ENCODE data around the gene MGMT.

Gene MGMT

DNA sequence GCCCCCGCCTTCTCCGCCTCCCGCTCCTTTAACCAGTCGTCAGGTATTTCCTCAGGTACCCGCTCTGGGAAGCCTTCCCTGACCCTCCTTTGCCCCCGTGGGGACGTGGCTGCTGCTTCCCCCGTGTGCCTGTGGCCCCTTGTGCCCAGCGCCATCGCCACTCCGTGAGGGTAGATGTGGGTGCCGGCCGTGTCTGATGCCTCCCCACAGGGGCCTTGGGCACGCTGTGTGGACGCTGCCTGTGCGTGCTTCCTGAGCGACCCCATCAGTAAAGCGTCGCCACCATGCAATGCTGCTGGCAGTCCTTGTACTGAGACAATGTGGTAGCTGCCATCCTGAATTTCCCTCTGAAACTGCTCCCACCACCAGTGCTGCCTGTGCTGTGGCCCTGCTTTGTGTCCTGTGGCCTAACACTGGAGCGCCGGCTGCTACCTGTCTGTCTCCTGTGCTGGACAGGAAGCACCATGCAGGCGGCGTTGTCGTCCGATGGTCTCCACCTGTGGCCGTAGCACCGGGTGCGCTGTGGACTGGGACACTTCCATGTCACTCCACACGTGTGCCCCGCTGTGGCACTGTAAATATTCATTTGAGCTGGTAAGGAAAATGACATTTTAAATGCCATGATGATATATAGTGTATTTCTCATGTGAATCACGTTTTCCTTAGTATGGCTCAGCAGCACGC is 213.8 kb downstream of the MGMT start:
- no peak for DNase-seq (ENCODE audit: low read depth in 3 of 3, low spot score in 1 of 3)

DNA sequence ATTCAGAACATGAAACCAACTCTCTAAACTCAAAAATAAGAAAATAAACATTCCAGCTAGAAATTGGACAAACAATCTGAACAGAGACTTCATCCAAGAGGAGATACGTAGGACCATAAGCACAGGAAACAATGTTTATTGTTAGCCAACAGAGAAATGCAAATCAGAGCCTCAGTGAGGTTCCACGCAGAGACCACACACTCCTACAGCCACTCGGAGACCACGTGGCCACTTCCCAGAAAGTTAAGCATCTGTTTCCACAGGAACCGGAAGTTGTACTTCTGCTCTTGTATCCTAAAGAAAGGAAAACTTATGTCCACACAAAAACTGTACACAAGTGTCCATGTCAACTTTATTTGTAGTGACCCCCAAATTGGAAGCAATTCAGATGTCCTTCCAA is 214.8 kb downstream of the MGMT start:
- DNase-seq (ENCODE audit: low read depth in 3 of 3, low spot score in 1 of 3), result no peak

DNA sequence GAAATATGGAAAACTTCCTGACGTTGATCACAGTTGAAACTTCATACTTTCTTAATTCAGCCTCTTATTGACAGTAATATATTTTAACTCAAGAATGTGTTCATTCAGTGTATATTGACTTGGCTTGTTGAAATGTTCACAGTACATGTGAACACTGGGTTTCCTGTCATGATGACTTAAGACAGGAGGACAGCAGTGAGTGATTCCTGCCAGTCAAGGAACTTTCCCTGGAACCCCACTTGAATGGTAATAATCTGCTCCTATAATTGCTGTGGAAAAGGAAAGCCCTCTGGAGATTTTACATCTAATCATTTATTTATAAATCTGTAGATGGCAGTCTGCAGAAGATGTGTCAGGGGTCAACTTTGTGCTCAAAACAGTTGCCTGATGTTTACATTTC is 216.5 kb downstream of the MGMT start:
- no peak for DNase-seq (ENCODE audit: low read depth in 3 of 3, low spot score in 1 of 3)

DNA sequence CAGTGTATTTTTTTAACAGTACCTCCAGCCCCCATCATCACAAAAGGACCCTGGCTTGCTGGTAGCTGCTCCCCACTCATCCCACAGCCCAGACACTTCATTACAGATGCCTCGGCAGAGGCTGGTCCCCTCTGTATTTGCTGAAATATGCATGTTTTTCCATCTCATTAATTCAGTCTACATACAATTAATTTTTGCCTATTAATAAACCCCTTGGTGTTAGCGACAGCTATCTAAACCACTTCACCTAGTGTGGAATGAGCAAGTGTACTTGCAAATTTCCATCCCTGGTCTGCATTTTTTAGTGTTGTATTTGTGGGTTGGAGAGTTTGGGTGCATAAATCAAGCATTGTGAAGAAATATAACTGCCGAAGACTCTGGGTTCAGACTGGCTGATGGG is 216.9 kb downstream of the MGMT start:
- no peak for DNase-seq (ENCODE audit: low read depth in 3 of 3, low spot score in 1 of 3)

DNA sequence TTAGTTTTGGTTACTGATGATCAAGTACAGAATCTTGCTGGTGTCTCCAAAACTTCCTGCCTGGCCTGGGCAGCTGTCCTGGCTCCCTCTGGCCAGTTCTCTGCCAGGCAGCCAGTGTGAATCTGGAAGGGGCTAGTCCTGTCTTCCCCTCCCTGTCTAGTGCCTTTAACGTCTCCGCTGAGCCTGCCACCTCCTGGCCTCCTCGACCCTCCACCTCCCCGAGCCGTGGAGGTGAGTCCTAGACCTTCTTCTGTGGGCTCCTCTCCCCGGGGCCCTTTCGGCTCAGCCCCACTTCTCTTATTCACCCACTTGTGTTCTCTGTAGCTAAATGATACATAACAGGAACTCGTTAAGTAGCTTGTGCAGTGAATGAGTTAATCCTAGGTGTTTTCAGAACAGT is 218.2 kb downstream of the MGMT start:
- DNase-seq (ENCODE audit: low read depth in 3 of 3, low spot score in 1 of 3), result no peak

DNA sequence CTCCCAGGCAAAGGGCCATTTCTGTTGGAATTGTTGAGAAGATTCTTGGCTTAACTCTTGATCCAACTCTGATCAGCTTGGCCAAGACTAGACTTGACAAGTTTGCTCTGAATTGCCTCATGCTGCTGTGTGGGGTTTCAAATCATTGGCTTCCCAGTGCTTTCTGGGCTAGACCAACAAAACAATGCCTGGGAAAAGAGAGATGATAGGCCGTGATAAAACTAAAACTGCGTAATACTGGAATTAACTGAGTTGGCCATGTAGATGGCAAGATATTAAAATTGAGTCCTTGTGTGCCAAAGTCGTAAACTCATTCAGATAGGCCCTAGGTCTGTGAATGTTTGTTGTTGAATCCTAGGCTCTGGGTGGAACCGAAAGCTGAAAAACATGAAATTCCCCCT is 222.6 kb downstream of the MGMT start:
- DNase-seq (ENCODE audit: low read depth in 3 of 3, low spot score in 1 of 3), result no peak

DNA sequence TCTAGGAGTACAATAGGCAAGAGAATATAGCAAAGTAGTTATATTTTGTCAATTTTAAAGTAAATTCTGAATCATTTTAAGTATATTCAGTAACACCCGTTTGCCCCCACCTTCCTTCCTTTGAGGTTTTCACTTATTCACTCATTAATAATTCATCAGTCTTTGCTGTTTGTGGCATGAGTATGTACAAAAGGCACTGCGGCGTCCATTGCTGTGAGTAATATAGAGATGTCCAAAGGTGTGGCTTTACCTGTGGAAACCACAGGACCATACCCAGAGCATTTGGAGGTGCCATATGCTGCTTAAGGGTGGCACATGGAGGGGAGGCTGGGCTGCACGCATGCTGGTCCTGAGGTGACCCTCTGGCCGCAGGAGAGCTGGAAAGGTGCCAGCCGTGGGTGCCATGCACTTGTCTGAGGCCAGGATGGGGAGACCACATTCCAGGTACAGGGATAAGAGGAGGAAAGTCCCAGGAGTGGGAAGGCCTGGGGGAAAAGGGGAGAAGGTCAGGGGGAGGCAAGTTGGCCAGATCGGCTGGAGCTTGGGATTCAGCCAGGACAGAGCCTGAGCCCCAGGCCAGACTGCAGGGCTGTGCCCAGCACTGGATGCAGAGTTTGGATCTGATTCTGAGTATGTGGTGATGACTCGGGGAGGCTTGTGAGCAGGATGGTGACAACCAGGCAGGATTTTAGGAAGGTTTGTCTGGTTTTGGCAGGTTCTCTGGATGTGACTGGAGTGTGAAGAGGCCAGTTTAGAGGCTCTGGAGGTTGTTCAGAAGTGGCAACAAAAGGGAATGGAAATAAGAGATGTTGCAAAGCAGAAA is 223.4 kb downstream of the MGMT start:
- DNase-seq (ENCODE audit: low read depth in 3 of 3, low spot score in 1 of 3), result no peak

DNA sequence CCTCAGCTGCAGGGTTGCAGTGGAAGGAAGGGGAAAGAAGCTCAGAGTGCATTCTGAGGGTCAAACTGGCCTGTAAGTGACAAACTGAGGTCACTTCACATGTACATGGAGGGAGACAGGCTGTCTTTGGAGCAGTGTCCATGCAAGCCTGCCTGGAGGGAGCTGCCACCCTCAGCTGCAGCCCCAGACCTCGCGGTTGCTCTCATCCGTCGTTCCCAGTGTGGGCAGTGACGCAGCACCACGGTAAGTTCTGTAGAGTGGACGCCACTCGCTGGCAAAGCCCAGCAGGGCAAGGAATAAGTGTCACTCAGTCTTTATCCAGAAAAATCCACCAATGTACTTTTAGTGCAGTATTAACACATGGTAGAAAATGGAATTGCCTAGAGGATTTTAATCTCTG is 225.7 kb downstream of the MGMT start:
- no peak for DNase-seq (ENCODE audit: low read depth in 3 of 3, low spot score in 1 of 3)

DNA sequence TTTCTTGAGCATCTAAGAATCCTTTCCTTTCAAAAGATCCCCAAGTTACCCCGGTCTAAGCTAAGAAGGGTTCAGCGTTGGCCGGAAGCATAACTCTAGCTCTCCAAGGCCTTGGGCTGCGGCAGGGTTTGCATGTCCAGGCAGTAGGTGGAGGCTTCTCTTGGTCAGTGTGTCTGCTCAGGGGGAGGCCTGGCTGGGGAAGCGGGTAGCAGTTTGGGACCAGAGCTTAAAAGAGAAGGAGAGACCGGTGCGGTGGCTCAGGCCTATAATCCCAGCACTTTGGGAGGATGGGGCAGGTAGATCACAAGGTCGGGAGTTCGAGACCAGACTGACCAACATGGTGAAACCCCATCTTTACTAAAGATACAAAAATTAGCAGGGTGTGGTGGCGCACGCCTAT is 226.3 kb downstream of the MGMT start:
- DNase-seq (ENCODE audit: low read depth in 3 of 3, low spot score in 1 of 3), result no peak

DNA sequence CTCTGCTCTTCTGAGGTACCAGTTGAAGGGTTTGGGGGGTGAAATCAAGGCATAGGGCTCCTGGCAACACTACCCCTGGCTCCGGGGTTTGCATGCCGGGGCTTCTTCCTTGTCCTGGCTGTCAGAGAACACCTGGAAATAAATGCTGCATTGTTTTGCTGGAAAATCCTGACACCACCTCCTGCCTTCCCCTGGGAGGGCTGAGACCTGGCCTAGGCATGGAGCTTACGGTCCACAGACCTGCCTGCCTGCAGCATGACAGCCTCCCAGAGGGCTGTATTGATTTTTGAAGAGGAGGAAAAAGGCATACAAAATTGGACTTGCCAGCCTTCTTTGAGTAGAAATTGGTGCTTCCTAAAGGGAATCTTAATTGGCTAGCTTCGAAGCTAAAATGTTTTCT is 227.1 kb downstream of the MGMT start:
- no peak for DNase-seq (ENCODE audit: low read depth in 3 of 3, low spot score in 1 of 3)

DNA sequence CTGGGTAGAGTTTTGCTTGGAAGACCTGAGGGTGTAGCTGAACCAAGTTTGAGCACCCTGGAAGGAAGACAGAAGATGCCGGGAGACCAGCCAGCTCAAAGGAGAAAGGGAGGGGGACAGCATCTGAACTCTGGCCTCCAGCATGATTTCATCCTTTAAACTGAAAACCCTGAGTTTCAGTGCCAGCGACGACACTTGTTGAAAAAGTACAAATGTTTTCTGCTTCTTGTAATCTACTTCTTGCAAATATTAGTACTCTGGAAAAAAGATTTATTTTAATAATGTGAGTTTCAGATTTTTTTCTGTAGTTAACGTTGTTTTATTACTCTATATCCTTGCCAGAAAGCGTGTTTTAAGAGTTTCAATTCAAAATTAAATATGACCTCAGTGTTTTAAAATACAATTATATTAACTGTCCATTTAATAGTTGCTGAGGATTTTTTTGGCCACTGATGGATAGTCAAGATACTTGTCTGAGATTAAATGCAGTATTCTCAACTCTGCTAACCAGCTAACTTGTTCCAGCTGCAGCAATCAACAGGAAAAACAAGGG is 227.7 kb downstream of the MGMT start:
- no peak for DNase-seq (ENCODE audit: low read depth in 3 of 3, low spot score in 1 of 3)

DNA sequence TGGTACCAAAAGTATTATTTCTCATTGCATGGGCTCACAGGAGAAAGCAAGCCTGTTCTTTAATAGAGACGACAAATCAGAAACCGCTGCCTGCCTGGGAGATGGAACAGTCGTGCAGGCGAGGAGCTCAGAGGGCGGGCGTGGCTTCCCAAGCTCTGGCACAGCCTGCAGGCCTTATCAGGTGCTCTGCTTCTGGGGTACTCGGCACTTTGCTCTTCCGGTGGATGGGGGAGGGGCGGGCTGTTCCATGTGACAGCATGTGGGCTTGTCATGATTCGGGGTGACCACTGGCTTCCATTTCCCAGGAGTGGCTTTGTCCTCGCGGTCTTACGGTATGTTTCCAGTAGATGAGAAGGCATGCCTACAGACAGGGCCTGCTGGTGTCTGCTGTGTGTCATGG is 228.6 kb downstream of the MGMT start:
- DNase-seq (ENCODE audit: low read depth in 3 of 3, low spot score in 1 of 3), result no peak

DNA sequence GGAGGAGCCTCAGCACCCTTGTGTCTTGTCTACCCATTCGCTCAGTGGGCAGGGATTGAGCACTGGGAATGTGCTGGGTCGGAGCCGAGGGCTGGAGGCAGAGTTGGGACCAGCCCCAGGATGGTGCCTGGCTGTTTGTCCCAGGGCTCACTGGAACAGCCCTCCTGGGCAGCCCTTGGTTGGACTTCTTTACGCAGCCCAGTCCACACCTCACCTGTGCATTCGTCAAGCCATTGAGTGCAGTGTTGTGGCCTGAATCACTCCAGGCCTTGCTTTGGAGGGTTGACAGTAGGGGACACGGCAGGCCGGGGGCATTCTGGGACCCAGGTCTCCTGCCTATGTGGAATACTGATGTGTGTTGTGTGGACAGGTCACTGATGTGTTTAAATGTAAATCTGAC is 229.6 kb downstream of the MGMT start:
- DNase-seq (ENCODE audit: low read depth in 3 of 3, low spot score in 1 of 3), result no peak

DNA sequence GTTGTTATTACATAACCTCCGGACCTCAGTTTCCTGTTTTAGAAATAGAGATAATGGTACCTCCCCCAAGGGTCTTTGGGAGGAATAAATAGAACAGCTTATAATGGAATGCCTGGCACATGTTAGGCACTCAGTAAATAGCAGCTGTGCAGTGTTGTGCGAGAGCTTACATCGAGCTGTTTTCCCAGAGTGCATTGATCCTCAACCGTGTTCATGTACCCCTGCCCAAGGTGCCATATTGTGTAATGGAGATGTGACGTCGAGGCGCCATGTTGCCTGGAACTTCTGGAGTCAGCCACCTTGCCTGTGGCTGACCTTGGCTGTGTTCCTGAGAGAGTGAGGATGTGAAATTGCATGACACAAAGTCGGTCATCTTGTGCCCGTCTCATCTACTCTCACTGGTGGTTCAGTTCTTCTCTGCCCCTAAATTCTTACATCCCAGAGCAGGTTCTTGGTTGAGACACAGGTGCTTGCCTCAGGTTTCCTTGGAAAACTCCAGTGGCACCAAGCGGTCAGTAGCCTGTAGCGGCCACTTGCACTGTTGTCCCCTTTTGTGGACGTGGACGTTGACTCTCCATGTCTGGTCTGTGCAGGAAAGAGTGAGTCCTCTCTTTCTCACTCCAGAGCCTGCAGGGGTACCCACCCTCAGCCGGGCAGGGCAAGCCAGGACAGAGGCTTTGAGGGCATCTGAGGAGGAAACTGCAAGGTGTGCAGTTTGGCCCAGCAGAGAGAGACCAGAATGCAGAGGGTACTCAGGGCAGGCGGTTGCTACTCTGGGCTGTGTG is 230.6 kb downstream of the MGMT start:
- no peak for DNase-seq (ENCODE audit: low read depth in 3 of 3, low spot score in 1 of 3)

DNA sequence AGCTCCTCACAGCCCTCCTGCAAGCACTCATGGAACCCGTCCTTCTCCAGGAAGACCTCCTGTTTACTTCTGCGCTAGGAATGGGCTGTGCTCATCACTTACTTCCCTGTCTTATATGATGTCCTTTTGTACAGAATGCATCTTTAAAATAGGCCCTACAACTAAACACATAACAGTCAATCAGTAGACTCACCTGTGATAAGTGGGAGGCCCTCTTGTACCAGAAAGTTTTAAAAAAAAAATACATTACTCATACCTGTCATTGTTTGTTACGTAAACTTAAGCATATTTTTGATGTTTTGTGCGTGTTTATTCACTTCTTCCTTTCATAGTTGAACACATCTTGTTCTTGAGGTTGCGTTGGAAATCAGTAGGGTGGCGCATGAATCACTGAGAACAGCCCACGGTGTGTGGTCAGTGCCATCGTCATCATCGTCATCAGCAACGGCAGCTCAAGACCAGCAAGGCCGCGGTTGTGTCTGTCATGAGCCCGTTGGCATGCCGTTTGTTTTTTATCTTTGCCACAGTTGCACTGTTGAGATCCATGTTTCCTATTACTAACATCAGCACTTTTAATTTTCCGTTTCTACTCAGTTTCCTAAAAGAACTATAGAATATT is 232.8 kb downstream of the MGMT start:
- no peak for DNase-seq (ENCODE audit: low read depth in 3 of 3, low spot score in 1 of 3)

DNA sequence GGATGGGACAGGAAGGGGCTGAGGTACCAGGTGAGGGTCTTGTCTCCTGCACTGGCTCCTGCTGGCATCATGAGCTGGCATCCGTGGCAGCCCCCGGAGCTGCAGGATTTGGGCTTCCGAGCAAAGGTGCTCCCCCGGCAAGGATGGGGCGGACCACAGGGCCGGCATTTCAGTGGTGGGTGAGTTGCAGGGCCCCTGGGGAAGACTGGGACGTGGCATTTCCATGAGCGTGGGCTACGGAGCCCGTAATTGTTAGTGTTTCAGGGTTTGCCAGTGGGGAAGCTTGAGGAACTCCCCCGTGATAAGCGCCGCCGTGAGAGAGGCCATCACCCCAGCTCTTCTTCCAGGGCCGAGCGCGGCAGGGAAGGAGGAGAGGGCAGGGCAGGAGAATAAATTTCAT is 235.6 kb downstream of the MGMT start:
- no peak for DNase-seq (ENCODE audit: low read depth in 3 of 3, low spot score in 1 of 3)

DNA sequence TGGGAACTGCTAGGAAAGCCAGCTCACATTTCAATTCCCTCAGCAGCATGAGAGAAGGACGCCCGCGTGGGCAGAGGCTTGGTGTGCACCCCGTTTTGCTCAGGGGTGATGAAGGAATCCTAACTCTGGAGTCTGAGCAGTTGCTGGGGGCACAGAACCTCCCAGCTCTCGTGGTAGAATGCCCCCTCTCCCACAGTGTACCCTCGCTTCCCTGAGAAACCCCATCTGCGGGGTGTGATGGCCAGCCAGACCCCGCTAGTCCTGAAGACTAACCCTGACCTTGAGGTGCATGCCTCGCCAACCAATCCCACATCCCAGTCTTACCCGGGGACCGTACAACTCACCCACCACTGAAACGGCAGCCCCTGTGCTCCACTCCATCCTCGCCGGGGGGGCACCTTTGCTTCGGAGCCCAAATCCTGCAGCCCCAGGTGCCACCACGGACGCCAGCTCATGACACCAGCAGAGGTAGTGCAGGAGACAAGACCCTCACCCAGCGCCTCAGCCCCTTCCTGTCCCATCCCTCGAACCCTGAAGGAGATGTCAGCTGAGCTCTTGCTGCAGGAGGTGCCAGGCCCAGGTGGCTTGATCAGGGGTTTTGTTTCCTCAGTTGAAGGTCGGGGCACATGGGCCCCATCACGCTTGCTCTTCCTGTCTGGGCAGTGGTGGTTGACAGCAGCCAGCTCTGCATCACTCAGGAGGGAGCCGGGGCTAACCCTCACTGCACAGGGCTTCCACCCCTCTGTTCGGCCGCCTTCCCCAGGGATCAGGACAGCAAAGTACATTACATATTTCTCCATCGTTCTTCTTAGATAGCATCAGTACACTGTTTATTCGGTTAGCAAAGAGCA is 236.5 kb downstream of the MGMT start:
- DNase-seq (ENCODE audit: low read depth in 3 of 3, low spot score in 1 of 3), result no peak

DNA sequence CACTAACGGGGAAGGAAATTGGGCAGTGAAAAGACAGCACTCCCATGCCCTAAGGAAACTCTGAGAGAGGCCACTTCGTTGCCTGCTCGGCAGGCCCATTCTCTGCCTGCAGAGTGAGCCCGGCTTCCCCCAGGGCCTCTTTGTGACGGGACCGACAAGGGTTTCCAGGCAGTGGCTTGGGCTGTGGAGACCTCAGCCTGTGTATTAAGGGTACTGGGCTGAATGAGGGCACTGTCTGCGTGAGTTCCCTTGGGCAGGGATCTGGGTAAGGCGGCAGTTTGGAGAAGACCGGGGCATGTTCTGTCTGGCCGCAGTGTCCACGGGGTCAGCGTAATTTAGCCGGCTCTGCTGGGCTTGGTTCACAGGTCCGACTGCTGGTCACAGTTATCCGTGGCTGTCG is 237.2 kb downstream of the MGMT start:
- no peak for DNase-seq (ENCODE audit: low read depth in 3 of 3, low spot score in 1 of 3)

DNA sequence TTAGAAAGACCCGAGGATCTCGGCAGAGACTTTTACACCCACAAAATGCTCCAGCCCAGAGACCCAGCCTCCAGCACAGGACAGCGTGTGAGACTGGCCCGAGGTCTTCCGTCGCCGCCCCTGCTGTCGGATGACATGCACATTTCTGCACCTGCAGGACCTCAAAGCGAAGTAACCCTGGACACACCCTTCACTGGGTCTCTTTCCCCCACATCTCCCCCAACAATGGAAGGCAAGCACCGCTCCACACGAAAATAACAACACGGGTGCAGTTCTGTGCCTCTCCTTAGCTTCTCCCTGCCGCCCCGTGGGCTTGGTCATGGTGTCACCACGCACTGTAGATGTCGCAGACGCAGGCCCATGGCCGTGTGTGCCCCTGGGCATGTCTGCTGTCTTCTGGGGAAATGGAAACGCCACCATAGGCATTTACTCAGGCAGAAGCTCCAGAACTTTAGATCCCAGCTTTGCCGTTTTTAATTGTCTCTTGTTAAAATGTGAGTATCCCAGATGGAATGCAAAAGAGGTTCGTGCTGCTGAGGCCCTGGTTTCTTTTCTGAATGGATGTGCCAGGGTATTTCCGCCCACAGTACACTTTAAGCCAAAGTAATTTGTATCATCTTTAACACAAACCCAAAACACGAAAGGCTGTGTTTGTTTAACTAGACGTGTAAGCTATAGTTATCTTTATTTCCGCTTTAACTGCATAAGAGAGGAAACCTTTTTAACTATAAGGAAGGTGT is 237.9 kb downstream of the MGMT start:
- DNase-seq (ENCODE audit: low read depth in 3 of 3, low spot score in 1 of 3), result no peak

DNA sequence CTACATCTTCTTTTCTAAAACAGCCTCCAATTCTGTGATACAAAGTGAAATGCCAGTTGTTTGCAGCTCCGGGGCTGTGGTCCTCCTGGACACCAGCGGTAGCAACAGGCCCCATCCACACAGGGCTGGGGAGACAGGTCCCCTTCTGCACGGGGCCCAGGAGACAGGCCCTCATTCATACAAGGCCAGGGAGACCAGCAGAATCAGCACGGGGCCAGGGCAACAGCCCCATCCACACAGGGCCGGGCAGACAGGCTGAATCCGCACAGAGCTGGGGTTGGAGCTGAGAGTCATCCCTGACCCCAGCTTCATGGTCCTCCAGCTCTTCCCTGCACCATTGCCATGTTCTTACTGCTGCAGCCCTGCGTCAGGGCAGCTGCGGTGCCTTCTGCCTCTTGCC is 238.6 kb downstream of the MGMT start:
- no peak for DNase-seq (ENCODE audit: low read depth in 3 of 3, low spot score in 1 of 3)

Data from stimulated activated CD4-positive, alpha-beta T cell treated with anti-CD3 and anti-CD28 coated beads, TNF-alpha, amount 100 ng/mL, for 1 hour (primary cell).